ENCODE measurements around the gene SACM1L.

SACM1L gene

GRCh38 chr3:45789235-45789812 is 100.1 kb downstream of the SACM1L start:
- DNase-seq (ENCODE audit: low read depth), result no peak

GRCh38 chr3:45790596-45790995 is 101.4 kb downstream of the SACM1L start:
- DNase-seq (ENCODE audit: low read depth), result no peak

- DNase-seq (ENCODE audit: low read depth), result no peak
These were observed 102.8 kb downstream of the SACM1L start for GRCh38 chr3:45792036-45792435.

DNA sequence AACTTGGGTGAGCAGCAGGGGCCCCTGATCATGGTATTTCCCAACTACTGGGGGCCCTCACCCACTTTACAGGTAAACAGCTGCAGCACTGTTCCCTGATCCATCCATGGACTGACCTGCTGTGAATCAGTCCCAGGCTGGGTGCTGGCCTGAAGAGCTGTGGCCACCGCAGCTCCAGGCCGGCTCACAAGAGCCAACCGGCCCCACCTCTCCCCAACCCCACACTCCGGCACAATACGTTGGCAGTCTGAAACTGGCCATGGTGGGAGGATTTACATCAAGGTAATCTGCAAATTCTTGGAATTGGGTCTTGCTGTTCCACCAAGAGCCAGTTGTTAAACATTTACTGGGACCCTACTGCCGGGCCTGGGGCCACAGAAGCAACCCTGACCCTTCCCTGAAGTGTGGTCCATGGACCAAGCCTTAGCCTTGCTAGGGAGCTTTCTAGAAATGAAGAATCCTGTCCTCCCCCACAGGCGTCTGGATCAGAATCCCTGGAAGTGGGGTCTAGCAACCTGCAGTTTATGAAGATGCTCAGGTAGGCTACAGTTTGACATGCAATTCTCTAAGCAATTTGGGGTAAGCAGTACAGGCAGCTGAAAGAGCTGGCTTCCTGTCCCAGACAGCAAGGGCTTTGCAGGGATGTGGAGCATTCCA is 103.4 kb downstream of the SACM1L start:
- no peak for DNase-seq (ENCODE audit: low read depth)

GRCh38 chr3:45793482-45794176 is 104.4 kb downstream of the SACM1L start:
- no peak for DNase-seq (ENCODE audit: low read depth)

DNA sequence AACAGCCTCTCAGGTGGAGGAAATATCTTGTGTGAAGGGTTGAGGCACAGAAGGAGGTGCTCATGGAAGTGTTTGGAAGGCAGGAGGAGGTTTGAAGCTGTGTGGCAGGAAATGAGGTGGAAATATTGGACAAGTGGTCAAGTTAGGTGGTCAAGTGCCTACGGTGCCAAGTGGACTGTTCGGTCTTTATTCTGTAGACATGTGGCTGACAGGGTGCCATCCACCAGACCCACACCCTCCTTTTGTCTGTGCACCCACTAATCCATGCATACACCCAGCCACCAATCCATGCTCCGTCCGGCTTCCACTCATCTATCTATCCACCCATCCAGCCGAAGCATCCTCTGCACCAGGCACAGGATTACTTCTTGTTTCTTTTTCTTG is 105.0 kb downstream of the SACM1L start:
- DNase-seq (ENCODE audit: low read depth), result no peak

- DNase-seq (ENCODE audit: low read depth), result no peak
These were observed 105.5 kb downstream of the SACM1L start for GRCh38 chr3:45794660-45795059.
